Gastroesophageal sphincter (tissue), 3 donors: ENCODE data around the gene PTPN4.

ENCODE experiments used
- EP300 ChIP-seq: sonication (generic); formaldehyde crosslinking; IDR thresholded peaks from one replicate; pipeline ENCODE4 v1.6.1; 2017; ENCODE audit warnings: antibody characterized with exemption, mild to moderate bottlenecking
- POLR2A ChIP-seq, 2 donors: fragments of 450-650 bp; IDR thresholded peaks; one replicate each; pipeline ENCODE4 v1.6.1; 2017; ENCODE audit warnings: antibody characterized with exemption in 2 of 2, mild to moderate bottlenecking in 2 of 2, moderate library complexity in 1 of 2
- POLR2AphosphoS5 ChIP-seq: sonication (generic); formaldehyde crosslinking; IDR thresholded peaks from one replicate; pipeline ENCODE4 v1.6.1; 2017; ENCODE audit warnings: antibody characterized with exemption
- TF ChIP-seq, protein P1 (sequence below), 4 experiments: fragments of 200-600 bp in 2 of 4; fragments of 450-650 bp in 2 of 4; sonication (generic) in 1 of 4; IDR thresholded peaks; one replicate each; pipeline ENCODE4 v1.5.1; 2017 to 2019; ENCODE audit warnings: antibody characterized with exemption in 4 of 4, mild to moderate bottlenecking in 2 of 4, moderate library complexity in 2 of 4

DNA sequence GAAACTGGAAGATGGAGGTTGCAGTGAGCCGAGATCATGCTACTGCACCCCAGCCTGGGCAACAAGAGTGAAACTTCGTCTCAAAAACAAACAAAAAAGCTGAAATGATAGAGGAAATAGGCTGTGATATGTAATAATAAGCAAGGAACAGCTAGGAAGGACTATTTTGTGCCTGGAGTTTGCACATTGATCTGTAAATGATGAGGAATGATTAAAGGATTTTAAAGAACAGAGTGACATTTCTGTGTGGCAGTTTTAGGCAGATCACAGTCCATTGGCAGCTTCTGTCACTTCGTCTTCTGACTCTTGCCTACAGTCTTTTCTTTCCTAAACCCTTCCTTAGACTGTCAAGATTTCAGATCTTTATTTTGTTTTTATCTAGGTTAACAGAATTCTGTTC lies 272.6 kb downstream of the PTPN4 start:
- no peak for TF ChIP-seq POLR2A (IDR thresholded peaks at IDR 0.05)
- TF ChIP-seq, protein P1, sequence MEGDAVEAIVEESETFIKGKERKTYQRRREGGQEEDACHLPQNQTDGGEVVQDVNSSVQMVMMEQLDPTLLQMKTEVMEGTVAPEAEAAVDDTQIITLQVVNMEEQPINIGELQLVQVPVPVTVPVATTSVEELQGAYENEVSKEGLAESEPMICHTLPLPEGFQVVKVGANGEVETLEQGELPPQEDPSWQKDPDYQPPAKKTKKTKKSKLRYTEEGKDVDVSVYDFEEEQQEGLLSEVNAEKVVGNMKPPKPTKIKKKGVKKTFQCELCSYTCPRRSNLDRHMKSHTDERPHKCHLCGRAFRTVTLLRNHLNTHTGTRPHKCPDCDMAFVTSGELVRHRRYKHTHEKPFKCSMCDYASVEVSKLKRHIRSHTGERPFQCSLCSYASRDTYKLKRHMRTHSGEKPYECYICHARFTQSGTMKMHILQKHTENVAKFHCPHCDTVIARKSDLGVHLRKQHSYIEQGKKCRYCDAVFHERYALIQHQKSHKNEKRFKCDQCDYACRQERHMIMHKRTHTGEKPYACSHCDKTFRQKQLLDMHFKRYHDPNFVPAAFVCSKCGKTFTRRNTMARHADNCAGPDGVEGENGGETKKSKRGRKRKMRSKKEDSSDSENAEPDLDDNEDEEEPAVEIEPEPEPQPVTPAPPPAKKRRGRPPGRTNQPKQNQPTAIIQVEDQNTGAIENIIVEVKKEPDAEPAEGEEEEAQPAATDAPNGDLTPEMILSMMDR (IDR thresholded peaks at IDR 0.05): no peak
- TF ChIP-seq POLR2AphosphoS5: no peak
- no peak for TF ChIP-seq EP300
